Endodermal cell (in vitro differentiated cells): ENCODE measurements around the gene ANKS1B. TPM values are rescaled to one million over a fixed set of nuclear protein-coding genes. Genes with fewer than 3 reads are reported as not detected.
A peak's percentile ranks its signal among the peaks of the same experiment; 100 is the strongest.
"Not testable (repeated sequence)": the region's sequence is repeated elsewhere in the genome, so short reads cannot be mapped to it uniquely, and the experiment has no call there.

ENCODE experiments used
- DNase-seq: peaks from one replicate; pipeline ENCODE4 v3.0.0-alpha.2; 2017
- H3K27ac ChIP-seq: 2 replicates; pipeline ENCODE4 v1.5.1; 2013; ENCODE audit warnings: mild to moderate bottlenecking, low read depth, low read length, moderate library complexity
- H3K27me3 ChIP-seq: 2 replicates; pipeline ENCODE4 v1.6.1; 2013; ENCODE audit warnings: mild to moderate bottlenecking, low read length, moderate library complexity; ENCODE audit not compliant: insufficient read depth, control insufficient read depth, poor library complexity, severe bottlenecking
- H3K36me3 ChIP-seq: 2 replicates; pipeline ENCODE4 v1.7.0; 2013; ENCODE audit warnings: mild to moderate bottlenecking, low read length, moderate library complexity; ENCODE audit not compliant: control insufficient read depth, insufficient read depth
- H3K4me1 ChIP-seq: one replicate; pipeline ENCODE4 v1.7.0; 2013; ENCODE audit warnings: low read length; ENCODE audit not compliant: control insufficient read depth, insufficient read depth
- H3K4me3 ChIP-seq: 2 replicates; pipeline ENCODE4 v1.5.1; 2013; ENCODE audit warnings: mild to moderate bottlenecking, low read length, moderate library complexity
- H3K9ac ChIP-seq: 2 replicates; pipeline ENCODE4 v1.6.1; 2013; ENCODE audit warnings: mild to moderate bottlenecking, low read length, moderate library complexity; ENCODE audit not compliant: poor library complexity, severe bottlenecking; ENCODE audit errors: extremely low read depth
- H3K9me3 ChIP-seq: 2 replicates; pipeline ENCODE4 v1.6.1; 2013; ENCODE audit warnings: mild to moderate bottlenecking, low read length, moderate library complexity; ENCODE audit not compliant: control insufficient read depth
- H3K27ac Mint-ChIP-seq: 2 replicates; pipeline ENCODE4 v1.8.0; 2020; ENCODE audit warnings: mixed read lengths
- H3K27me3 Mint-ChIP-seq: 2 replicates; pipeline ENCODE4 v1.8.0; 2021; ENCODE audit warnings: mild to moderate bottlenecking, mixed read lengths; ENCODE audit not compliant: insufficient read depth
- H3K36me3 Mint-ChIP-seq: 2 replicates; pipeline ENCODE4 v1.8.0; 2020; ENCODE audit warnings: low read depth, mixed read lengths
- H3K4me1 Mint-ChIP-seq: 2 replicates; pipeline ENCODE4 v1.8.0; 2020; ENCODE audit warnings: mixed read lengths
- H3K4me3 Mint-ChIP-seq: 2 replicates; pipeline ENCODE4 v1.8.0; 2020; ENCODE audit warnings: mild to moderate bottlenecking, moderate library complexity, mixed read lengths
- H3K9me3 Mint-ChIP-seq: 2 replicates; pipeline ENCODE4 v1.8.0; 2020; ENCODE audit warnings: mild to moderate bottlenecking, mixed read lengths
- WGBS, 2 experiments: methylation state at CpG; one replicate each; pipeline versions ENCODE4 v1.1.5 to v1.1.7; 2013; ENCODE audit warnings: missing lambda C conversion rate in 2 of 2, mixed read lengths in 1 of 2; ENCODE audit not compliant: insufficient coverage in 1 of 2, insufficient read length in 1 of 2; 5-methylcytosine and 5-hydroxymethylcytosine counted together
- total RNA-seq, 2 donors: library from RNA; stranded (reverse); fragmentation: NEBNext Ultra II Directional in 1 of 2; extraction: Animal tissue kit (Norgen Biotek cat#: 25700) in 1 of 2; gene quantifications; 2 replicates in 1 of 2; 3 replicates in 1 of 2; pipeline ENCODE4 v1.2.1, GENCODE V29; 2021
- TF ChIP-seq, protein P1 (sequence below): fragments of 200-600 bp; sonication (generic); conservative IDR thresholded peaks from 2 replicates; pipeline ENCODE4 v1.5.0; 2021; ENCODE audit warnings: antibody characterized with exemption, mild to moderate bottlenecking

Gene ANKS1B
- total RNA-seq, 2 donors from 2014 or later: 28.5 to 65.8 TPM

DNA sequence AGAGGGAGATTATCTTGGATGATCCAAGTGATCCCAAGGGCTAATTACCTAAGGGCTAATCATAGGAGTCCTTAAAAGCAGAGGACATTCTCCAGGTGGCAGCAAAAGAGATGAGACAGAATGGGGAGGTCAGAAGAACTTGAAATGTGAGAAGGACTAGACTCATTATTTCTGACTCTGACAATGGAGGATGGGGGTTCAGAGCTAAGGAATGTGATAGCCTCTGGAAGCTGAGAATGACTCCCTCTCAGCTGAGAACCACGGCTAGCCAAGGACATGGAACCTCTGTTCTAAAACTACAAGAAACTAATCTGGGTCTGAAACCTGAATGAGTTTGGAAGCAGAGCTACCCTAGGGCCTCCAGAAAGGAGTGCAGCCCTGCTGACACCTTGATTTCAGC, 35.6 kb upstream of the ANKS1B start:
- WGBS, 2 experiments: 36 to 50% methylated on average over 1 of the region's 1 CpG
- Mint-ChIP-seq H3K4me1 (peaks cover 13% of the 10 kb centered on the region), H3K27me3 (no peaks in the 10 kb centered on the region), H3K4me3 (no peak overlapping the region), H3K36me3 (no peaks in the 10 kb centered on the region), H3K9me3 (peaks cover 22% of the 10 kb centered on the region), H3K27ac (peak overlapping the region; percentile 10)
- Histone ChIP-seq H3K9me3 (peaks cover 11% of the 10 kb centered on the region), H3K27me3 (no peaks in the 10 kb centered on the region), H3K27ac (no peak overlapping the region), H3K4me1 (peaks cover 6% of the 10 kb centered on the region), H3K36me3 (no peaks in the 10 kb centered on the region), H3K9ac (no peak overlapping the region), H3K4me3 (no peak overlapping the region)
- TF ChIP-seq, protein P1, sequence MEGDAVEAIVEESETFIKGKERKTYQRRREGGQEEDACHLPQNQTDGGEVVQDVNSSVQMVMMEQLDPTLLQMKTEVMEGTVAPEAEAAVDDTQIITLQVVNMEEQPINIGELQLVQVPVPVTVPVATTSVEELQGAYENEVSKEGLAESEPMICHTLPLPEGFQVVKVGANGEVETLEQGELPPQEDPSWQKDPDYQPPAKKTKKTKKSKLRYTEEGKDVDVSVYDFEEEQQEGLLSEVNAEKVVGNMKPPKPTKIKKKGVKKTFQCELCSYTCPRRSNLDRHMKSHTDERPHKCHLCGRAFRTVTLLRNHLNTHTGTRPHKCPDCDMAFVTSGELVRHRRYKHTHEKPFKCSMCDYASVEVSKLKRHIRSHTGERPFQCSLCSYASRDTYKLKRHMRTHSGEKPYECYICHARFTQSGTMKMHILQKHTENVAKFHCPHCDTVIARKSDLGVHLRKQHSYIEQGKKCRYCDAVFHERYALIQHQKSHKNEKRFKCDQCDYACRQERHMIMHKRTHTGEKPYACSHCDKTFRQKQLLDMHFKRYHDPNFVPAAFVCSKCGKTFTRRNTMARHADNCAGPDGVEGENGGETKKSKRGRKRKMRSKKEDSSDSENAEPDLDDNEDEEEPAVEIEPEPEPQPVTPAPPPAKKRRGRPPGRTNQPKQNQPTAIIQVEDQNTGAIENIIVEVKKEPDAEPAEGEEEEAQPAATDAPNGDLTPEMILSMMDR: no peak
- no peak for DNase-seq

DNA sequence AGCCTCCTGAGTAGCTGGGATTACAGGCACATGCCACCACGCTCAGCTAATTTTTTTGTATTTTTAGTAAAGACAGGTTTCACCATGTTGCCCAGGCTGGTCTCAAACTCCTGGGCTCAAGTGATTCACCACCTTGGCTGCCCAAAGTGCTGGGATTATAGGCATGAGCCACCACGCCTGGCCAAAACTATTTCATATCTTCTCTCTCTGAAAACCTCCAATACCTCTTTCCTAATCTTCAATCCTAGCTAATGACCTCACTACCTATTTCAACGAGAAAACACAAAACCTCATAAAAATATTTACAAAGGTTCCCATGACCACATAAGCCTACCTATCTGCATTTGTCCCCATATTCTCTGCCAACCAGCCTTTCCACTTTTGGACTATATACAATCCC, 32.3 kb upstream of the ANKS1B start:
- Mint-ChIP-seq H3K36me3 (no peaks in the 10 kb centered on the region), H3K27ac (no peak overlapping the region), H3K27me3 (no peaks in the 10 kb centered on the region), H3K9me3 (peaks cover 24% of the 10 kb centered on the region), H3K4me1 (peaks cover 13% of the 10 kb centered on the region), H3K4me3 (no peak overlapping the region)
- no peak overlapping the region for H3K4me3 ChIP-seq
- H3K4me1 ChIP-seq: peaks cover 6% of the 10 kb centered on the region
- H3K9me3 ChIP-seq: peaks cover 2% of the 10 kb centered on the region
- WGBS, 2 experiments: 92 to 93% methylated on average over 3 of the region's 3 CpGs
- no peaks in the 10 kb centered on the region for H3K36me3 ChIP-seq
- H3K27me3 ChIP-seq: no peaks in the 10 kb centered on the region
- no peak overlapping the region for H3K9ac ChIP-seq
- TF ChIP-seq, protein P1: no peak
- no peak overlapping the region for H3K27ac ChIP-seq
- no peak for DNase-seq

DNA sequence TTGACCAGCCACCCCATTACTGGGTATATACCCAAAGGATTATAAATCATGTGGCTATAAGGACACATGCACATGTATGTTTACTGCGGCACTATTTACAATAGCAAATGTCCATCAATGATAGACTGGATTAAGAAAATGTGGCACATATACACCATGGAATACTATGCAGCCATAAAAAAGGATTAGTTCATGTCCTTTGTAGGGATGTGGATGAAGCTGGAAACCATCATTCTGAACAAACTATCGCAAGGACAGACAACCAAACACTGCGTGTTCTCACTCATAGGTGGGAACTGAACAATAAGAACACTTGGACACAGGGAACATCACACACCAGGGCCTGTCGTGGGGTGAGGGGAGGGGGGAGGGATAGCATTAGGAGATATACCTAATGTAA, 31.6 kb upstream of the ANKS1B start:
- not testable (repeated sequence) for DNase-seq, H3K4me1 ChIP-seq, H3K27ac ChIP-seq, H3K36me3 ChIP-seq, H3K9me3 ChIP-seq, H3K27ac Mint-ChIP-seq, H3K9ac ChIP-seq, H3K27me3 Mint-ChIP-seq, H3K27me3 ChIP-seq, H3K36me3 Mint-ChIP-seq, H3K4me3 Mint-ChIP-seq, H3K4me3 ChIP-seq
- peaks cover 21% of the 10 kb centered on the region for H3K9me3 Mint-ChIP-seq
- WGBS, 2 experiments: 75 to 100% methylated on average over 1 to 4 of the region's 4 CpGs
- peaks cover 13% of the 10 kb centered on the region for H3K4me1 Mint-ChIP-seq

DNA sequence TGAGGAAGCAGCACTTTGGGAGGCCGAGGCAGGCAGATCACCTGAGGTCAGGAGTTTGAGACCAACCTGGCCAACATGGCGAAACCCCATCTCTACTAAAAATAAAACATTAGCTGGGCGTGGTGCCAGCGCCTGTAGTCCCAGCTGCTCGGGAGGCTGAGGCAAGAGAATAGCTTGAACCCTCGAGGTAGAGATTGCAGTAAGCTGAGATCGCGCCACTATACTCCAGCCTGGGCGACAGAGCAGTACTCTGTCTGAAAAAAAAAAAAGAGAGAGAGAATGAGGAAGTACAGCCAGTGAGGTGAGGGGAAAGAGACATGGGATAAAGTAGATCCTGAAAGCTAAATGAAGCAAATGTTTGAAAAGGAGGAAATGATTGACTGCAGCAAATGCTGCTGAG, 21.1 kb upstream of the ANKS1B start:
- H3K4me1 Mint-ChIP-seq, DNase-seq, H3K4me1 ChIP-seq, H3K27me3 ChIP-seq, H3K27ac Mint-ChIP-seq, H3K27me3 Mint-ChIP-seq, H3K27ac ChIP-seq, H3K4me3 ChIP-seq, H3K36me3 Mint-ChIP-seq, H3K36me3 ChIP-seq, H3K9ac ChIP-seq, H3K4me3 Mint-ChIP-seq: not testable (repeated sequence)
- peaks cover 15% of the 10 kb centered on the region for H3K9me3 ChIP-seq
- H3K9me3 Mint-ChIP-seq: peaks cover 11% of the 10 kb centered on the region
- 89 to 95% methylated on average over 9 of the region's 9 CpGs for WGBS, 2 experiments
